Stomach smooth muscle (tissue), 2 donors: Measurements from ENCODE around the gene PLOD2.

ENCODE experiments used
- H3K27ac ChIP-seq: one replicate; pipeline ENCODE4 v1.7.0; 2013; ENCODE audit warnings: mild to moderate bottlenecking, low read length, inconsistent platforms
- H3K27me3 ChIP-seq, 2 donors: one replicate each; pipeline ENCODE4 v1.7.0; 2013; ENCODE audit warnings: low read length in 2 of 2; ENCODE audit not compliant: insufficient read depth in 2 of 2, control insufficient read depth in 1 of 2
- H3K36me3 ChIP-seq, 2 donors: one replicate each; pipeline ENCODE4 v1.7.0; 2013; ENCODE audit warnings: low read length in 2 of 2; ENCODE audit not compliant: control insufficient read depth in 2 of 2, insufficient read depth in 2 of 2
- H3K4me1 ChIP-seq: one replicate; pipeline ENCODE4 v1.7.0; 2013; ENCODE audit warnings: low read length; ENCODE audit not compliant: control insufficient read depth, insufficient read depth
- H3K4me3 ChIP-seq, 2 donors: one replicate each; pipeline ENCODE4 v1.7.0; 2013; ENCODE audit warnings: low read length in 2 of 2
- H3K9ac ChIP-seq, 2 donors: one replicate each; pipeline ENCODE4 v1.7.0; 2013; ENCODE audit warnings: low read length in 2 of 2, mild to moderate bottlenecking in 1 of 2
- H3K9me3 ChIP-seq, 2 donors: one replicate each; pipeline ENCODE4 v1.7.0; 2013; ENCODE audit warnings: low read length in 2 of 2; ENCODE audit not compliant: control insufficient read depth in 2 of 2
- donor health status: healthy.
- donor health status: Pancreatic carcinoma.

Gene PLOD2

GRCh38 chr3:146100825-146101444, 60.0 kb downstream of the PLOD2 start:
- peaks cover 7 to 24% of the 10 kb centered on the region in 2 donors for H3K36me3 ChIP-seq

GRCh38 chr3:146100180-146100579, 60.8 kb downstream of the PLOD2 start:
- no peaks in the 10 kb centered on the region for H3K27me3 ChIP-seq
- no peak overlapping the region for H3K4me3 ChIP-seq
- no peaks in the 10 kb centered on the region for H3K9me3 ChIP-seq
- no peak overlapping the region for H3K27ac ChIP-seq
- H3K4me1 ChIP-seq = peaks cover 5% of the 10 kb centered on the region
- H3K9ac ChIP-seq = no peak overlapping the region
- peaks cover 7 to 24% of the 10 kb centered on the region in 2 donors for H3K36me3 ChIP-seq

More at GRCh38 chr3:146100825-146101444, 60.0 kb downstream of the PLOD2 start:
- Histone ChIP-seq H3K9me3 (no peaks in the 10 kb centered on the region), H3K27me3 (no peaks in the 10 kb centered on the region), H3K4me1 (peaks cover 5% of the 10 kb centered on the region), H3K4me3 (no peak overlapping the region), H3K9ac (no peak overlapping the region), H3K27ac (no peak overlapping the region)

DNA sequence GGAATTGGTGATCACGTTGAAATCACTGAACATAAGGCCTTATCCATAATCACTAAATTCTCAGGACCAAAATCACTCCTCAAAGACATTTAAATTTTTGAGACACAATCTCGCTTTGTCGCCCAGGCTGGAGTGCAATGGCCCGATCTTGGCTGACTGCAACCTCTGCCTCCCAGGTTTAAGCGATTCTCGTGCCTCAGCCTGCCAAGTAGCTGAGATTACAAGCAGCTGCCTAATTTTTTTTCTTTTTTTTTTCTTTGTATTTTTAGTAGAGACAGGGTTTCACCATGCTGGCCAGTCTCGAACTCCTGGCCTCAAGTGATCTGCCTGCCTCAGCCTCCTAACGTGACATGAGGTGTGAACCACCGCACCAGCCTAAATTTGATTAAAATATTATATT, 61.7 kb downstream of the PLOD2 start:
- no peak overlapping the region for H3K27ac ChIP-seq
- H3K9me3 ChIP-seq = no peaks in the 10 kb centered on the region
- no peak overlapping the region for H3K9ac ChIP-seq
- H3K27me3 ChIP-seq = no peaks in the 10 kb centered on the region
- H3K4me3 ChIP-seq = no peak overlapping the region
- H3K4me1 ChIP-seq = peaks cover 5% of the 10 kb centered on the region
- H3K36me3 ChIP-seq = peaks cover 7 to 24% of the 10 kb centered on the region in 2 donors

DNA sequence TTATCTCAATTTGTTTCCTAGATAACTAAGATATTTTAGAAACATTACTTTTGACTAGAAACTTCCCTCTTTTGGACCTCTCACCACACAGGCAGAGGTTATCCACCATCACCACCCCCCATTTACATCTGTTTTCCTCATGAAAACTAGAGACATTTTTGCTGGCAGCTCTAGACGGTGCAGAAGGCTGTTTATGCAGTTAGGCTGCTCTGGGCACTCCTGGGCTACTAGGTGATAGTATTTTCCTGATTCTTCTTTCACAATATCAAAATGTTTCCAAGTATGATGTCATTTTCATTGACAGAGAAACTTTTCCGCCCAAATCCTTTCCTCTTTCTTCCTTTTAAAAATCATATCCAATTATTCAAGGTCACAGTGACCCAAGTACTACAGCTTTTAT, 67.1 kb downstream of the PLOD2 start:
- Histone ChIP-seq H3K4me3 (no peak overlapping the region), H3K27ac (no peak overlapping the region), H3K36me3 (peaks cover 0 to 3% of the 10 kb centered on the region in 2 donors), H3K9ac (no peak overlapping the region), H3K4me1 (peaks cover 3% of the 10 kb centered on the region), H3K27me3 (no peaks in the 10 kb centered on the region), H3K9me3 (no peaks in the 10 kb centered on the region)

DNA sequence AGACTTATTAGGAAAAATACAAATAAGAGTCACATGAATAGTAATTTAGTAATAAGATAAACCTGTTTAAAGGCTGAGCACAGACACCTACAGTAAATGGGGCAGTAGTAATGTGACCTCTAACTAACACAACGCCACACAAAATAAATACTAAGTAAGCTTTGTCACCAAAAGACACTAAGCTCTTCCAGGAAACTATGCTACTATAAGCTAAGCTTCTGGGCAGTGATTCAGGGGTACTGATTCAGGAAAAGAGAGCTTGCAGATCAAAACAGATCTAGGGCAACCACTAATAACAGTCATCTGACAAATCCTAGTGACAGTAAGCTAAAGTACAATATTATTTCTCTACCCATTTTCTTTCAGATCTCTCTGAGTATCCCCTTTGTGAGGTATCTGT, 68.8 kb downstream of the PLOD2 start:
- Histone ChIP-seq H3K36me3 (no peaks in the 10 kb centered on the region), H3K27me3 (no peaks in the 10 kb centered on the region), H3K9ac (no peak overlapping the region), H3K4me1 (peaks cover 3% of the 10 kb centered on the region), H3K4me3 (no peak overlapping the region), H3K27ac (no peak overlapping the region), H3K9me3 (no peaks in the 10 kb centered on the region)

- Histone ChIP-seq H3K9ac (no peak overlapping the region), H3K27me3 (no peaks in the 10 kb centered on the region), H3K27ac (no peak overlapping the region), H3K4me1 (peaks cover 3% of the 10 kb centered on the region), H3K4me3 (no peak overlapping the region), H3K9me3 (no peaks in the 10 kb centered on the region), H3K36me3 (no peaks in the 10 kb centered on the region)
Measured at GRCh38 chr3:146091397-146091796, 69.6 kb downstream of the PLOD2 start.

GRCh38 chr3:146090521-146090920, 70.5 kb downstream of the PLOD2 start:
- Histone ChIP-seq H3K27ac (no peak overlapping the region), H3K9ac (no peak overlapping the region), H3K4me3 (no peak overlapping the region), H3K36me3 (peaks cover 0 to 3% of the 10 kb centered on the region in 2 donors), H3K9me3 (no peaks in the 10 kb centered on the region), H3K27me3 (no peaks in the 10 kb centered on the region), H3K4me1 (peaks cover 3% of the 10 kb centered on the region)

GRCh38 chr3:146088840-146089239, 72.1 kb downstream of the PLOD2 start:
- H3K27me3 ChIP-seq = no peaks in the 10 kb centered on the region
- no peaks in the 10 kb centered on the region for H3K9me3 ChIP-seq
- no peak overlapping the region for H3K27ac ChIP-seq
- H3K9ac ChIP-seq = no peak overlapping the region
- no peak overlapping the region for H3K4me3 ChIP-seq
- H3K36me3 ChIP-seq = peaks cover 0 to 5% of the 10 kb centered on the region in 2 donors
- H3K4me1 ChIP-seq = peaks cover under 1% of the 10 kb centered on the region

DNA sequence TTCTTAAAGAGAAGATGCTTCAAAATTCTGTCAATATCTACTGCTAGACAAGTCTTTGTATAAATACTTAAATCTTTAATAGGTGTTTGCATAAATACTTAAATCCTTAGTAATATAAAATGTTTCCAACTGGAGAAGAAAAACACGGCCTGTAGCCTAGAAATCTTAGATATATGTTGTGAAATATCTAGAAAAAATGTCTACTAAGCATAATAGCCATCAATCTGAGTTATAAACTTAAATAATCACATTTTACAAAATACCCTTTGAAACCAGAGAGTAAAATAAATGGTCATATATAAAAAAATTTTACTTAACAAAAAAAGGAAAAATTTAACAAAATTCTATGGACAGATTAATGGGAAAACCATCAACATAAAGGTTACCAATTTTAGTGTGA, 73.9 kb downstream of the PLOD2 start:
- Histone ChIP-seq H3K36me3 (peaks cover 0 to 5% of the 10 kb centered on the region in 2 donors), H3K27ac (no peak overlapping the region), H3K9ac (no peak overlapping the region)

GRCh38 chr3:146086211-146086610, 74.8 kb downstream of the PLOD2 start:
- Histone ChIP-seq H3K4me1 (no peaks in the 10 kb centered on the region), H3K4me3 (no peak overlapping the region), H3K27me3 (no peaks in the 10 kb centered on the region), H3K27ac (no peak overlapping the region), H3K36me3 (peaks cover 0 to 5% of the 10 kb centered on the region in 2 donors), H3K9me3 (no peaks in the 10 kb centered on the region), H3K9ac (no peak overlapping the region)

More for the DNA sequence above, 73.9 kb downstream of the PLOD2 start:
- H3K4me1 ChIP-seq = no peaks in the 10 kb centered on the region
- H3K9me3 ChIP-seq = no peaks in the 10 kb centered on the region
- H3K27me3 ChIP-seq = no peaks in the 10 kb centered on the region
- no peak overlapping the region for H3K4me3 ChIP-seq

DNA sequence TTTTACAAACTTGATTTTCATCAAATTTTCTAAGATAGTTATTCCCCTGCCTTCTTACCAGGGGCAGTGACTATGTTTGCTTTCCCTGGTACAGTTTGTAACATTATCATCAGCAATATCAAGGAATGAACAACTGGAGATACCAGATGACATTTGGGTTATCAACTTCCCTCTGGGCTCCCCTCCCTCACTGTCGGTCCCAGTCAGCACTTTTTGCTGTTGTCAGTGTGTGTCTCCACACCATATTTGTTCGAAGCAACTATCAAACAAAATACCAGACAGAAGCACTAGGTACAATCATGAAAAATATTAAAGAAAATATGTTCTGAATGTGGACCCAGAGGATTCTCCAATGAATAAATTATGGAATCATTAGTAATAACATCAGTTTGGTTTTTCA, 75.3 kb downstream of the PLOD2 start:
- Histone ChIP-seq H3K9me3 (no peaks in the 10 kb centered on the region), H3K27ac (no peak overlapping the region), H3K4me3 (no peak overlapping the region)

More for the DNA sequence above, 75.3 kb downstream of the PLOD2 start:
- no peaks in the 10 kb centered on the region for H3K27me3 ChIP-seq
- H3K9ac ChIP-seq = no peak overlapping the region
- H3K4me1 ChIP-seq = no peaks in the 10 kb centered on the region
- peaks cover under 1 to 5% of the 10 kb centered on the region in 2 donors for H3K36me3 ChIP-seq
